HG03439 (cell line): Measurements from ENCODE around the gene TCERG1L.

Experiments
- ATAC-seq: cut with Tn5 transposase; IDR thresholded peaks from one replicate; pipeline ENCODE4 v1.9.1; 2021; ENCODE audit warnings: mild to moderate bottlenecking, moderate library complexity; ENCODE audit not compliant: unreplicated experiment

Gene TCERG1L

GRCh38 chr10:131211965-131212619 lies 99.4 kb downstream of the TCERG1L start:
- ATAC-seq, result no peak

DNA sequence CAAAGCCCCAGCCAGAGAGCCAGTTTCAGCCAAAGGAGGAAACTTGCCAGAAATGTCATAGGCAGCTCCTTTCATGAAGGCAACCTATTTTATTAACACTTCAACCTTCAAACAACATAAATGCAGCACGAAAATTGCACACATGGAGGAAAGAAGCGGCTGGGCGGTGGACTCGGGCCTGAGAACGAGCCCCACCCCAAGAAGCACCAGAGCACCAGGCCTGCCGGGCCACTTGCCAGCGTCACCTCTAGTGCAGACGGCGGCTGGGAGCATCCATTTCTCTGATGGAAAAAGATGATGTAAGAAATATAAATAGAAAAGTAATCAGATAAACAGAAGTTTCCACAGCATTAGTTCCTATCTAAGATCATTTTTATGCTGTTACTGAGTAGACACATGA lies 100.0 kb downstream of the TCERG1L start:
- no peak for ATAC-seq

DNA sequence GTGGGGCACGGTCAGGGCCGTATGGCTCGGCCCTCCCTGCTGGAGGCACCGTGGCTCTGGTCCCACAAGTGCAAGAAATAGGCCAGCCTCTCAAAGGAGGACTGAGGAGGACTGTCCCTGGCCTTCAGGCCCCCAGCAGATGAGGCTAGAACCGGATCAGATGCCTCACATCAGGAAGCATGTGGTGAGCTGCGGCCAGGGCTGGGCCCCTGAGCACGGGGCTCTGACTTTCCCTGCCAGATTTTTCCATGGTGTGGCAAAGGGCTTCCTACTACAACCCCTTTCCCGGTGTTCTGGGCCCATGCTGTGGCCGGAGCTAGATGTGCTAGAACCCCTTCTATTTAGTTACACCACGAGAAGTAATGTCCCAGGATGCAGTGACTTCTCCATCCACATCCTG lies 100.4 kb downstream of the TCERG1L start:
- ATAC-seq, result no peak

- ATAC-seq, result no peak
Observed at GRCh38 chr10:131210181-131210580, 101.3 kb downstream of the TCERG1L start.

GRCh38 chr10:131207584-131208532 lies 103.7 kb downstream of the TCERG1L start:
- no peak for ATAC-seq

DNA sequence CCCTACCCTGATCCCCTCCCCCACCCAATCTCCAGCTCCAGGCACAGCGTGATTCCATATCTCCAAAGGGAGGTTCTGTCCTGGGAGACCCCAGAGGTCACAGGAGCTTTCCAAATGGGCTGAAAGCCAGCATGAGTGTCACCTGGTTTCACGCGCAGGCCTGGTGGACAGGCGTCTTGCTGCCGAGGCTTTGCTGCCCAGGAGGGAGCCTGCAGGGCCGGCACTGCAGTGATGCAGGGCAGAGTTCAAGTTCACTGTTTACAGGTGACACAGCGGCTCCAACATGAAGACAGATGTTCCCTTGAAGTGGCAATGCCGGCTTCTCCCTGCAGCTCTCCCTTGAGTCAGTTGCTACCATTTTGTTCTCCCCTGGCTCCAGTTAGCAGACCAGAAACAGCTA lies 104.3 kb downstream of the TCERG1L start:
- no peak for ATAC-seq

DNA sequence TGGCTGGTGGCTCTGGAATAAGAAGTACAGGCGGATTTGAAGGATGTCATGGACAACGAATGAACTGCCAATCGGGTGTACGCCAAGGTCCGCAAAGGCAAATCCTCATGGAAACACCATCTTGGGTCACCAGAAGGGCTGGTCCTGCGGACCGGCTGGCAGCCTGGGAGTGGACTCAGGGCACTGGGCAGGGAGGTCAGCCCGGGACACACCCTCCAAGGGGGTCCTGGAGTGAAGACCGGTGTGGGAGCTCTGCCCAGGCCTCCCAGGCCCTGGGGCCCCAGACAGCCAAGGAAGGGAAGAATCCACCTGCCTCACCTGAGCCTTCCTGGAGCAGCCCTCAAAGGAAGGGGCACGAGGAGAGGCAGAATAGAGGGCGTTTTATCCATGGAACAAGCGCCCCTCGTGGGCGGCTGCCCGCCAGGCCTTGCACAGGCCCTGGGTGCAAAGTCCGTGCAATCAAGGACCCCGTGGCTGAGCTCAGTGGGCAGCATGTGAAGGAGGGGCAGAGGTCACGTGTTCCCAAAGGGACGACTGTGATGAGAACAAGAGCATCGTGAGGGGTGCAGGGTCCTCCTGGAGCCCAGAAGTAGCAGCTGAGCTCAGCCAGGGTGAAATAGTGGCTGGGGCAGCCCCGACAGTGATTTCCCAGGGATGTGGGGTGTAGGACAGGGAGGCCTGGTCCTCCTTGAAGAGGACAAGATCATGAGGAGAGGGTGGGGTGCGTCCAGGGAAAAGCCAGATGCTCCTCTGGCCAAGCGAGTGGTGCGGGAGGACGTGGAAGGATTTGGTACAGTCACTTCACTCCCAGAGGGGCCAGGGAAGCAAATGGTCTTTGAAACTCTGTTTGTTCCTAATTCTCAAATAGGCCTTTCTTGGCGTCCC lies 105.2 kb downstream of the TCERG1L start:
- ATAC-seq, result no peak

DNA sequence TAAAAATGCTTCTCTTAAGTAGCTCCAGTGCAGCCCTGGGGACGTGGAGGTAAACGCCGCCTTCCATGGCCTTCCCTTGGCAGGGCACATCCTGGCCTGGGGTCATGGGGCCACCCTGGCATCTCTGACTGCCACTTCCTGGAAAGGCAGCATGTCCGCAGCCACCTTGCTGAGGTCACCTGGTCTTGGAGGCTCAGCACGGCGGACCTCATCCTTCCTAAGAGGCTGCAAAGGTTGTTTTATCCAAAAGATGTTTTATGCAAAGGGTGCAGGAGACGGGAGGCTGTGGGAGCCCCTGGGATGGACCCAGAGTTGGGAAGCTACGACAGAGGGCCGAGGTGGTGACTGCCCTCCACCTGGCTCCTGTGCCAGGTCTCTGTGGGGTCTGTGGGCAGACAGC lies 106.0 kb downstream of the TCERG1L start:
- no peak for ATAC-seq

DNA sequence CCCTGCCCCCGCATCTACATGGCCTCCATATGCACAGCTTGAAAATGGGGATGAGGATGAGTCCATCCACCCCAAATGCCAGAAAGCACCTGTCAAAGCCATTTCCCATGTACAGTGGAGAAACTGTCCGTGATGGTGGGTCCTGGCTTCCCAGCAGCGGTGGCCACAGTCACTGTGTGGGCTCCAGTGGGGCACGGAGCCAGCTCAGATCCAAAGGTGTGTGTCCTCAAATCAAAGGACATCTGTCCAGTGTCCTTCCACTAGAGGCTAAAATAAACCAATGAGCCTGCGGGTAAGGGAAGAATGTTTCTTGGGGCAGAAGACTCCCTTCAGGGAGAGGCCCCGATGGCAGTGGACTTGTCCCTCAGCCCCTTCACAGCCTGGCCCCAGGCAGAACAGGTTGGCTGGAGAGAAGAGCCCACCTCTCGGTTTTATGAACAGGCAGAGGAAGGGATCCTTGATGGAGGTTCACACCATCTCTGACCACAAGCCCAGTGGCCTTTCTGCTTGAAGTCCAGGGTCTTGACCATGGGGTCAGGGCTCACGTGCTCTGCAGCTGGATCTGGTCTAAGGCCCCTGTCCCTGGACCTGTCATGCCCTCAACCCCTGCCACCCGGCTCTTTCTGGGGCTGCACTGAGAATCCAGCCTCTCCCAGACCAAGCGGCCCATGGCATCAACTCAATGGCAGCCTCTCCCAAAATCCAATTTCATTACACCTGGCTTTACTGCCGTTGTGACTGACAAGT lies 106.9 kb downstream of the TCERG1L start:
- ATAC-seq, result no peak

DNA sequence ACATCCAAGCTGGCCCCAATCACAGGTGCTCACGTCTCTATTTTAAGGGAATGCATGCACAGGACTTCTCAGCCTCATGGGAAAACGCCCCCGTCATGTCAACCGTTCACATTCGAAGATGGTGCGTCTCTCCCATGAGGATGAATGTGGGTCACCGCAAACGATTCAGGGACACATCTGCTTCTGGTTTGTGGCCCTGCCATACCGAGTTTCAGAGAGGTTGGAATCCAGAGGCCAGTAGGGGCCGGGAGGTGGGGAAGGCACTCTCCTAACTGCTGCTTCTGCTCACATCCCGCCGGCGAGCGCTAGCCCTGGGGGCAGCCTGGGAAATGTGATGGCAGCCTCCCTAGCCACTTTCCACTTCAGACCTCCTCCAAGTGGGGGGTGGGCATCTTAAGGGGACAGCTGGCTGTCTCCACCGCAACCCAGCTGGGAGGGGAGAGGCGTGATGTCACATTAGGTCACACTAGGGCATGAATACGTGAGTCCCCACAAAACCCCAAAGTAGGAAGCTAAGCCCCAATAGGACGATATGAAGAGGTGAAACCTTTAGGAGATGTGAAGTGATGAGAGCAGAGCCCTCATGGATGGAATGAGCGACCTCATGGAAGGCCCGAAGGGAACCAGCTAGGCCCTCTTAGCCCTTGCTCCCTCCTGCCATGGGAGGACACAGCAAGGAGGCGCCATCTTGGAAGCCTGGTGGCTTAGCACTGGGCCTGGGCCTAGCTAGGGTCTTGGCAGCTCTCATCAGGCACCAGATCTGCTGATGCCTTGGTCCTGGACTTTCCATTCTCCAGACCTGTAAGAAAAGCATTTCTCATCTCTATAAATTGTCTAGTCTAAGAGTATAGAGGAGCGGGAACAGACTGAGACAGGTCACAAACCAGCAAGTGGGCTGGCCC lies 107.8 kb downstream of the TCERG1L start:
- ATAC-seq, result no peak

- no peak for ATAC-seq
Observed at GRCh38 chr10:131202990-131203389, 108.5 kb downstream of the TCERG1L start.

GRCh38 chr10:131201741-131202515 lies 109.6 kb downstream of the TCERG1L start:
- no peak for ATAC-seq

- no peak for ATAC-seq
Observed at GRCh38 chr10:131200856-131201470, 110.6 kb downstream of the TCERG1L start.

- no peak for ATAC-seq
Observed at GRCh38 chr10:131199646-131200045, 111.9 kb downstream of the TCERG1L start.

DNA sequence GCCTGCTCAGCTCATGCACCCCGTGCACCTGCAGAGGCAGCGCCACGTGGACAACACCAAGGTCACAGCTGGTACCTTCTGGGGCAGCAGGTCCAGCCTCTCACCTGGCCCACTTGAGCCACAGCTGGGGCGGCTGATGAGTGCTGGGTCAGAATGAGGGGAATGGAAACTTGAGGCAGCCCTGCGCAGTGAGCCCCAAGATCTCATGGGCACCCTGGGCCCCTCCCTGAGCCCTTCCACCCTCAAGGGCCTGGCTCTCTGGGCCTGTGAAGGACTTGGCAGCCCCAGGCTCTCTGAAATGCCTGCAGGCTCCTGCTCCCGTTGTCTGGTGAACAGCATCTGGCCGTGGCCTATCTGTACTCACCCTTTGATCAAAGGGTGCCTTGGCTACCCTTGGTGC lies 112.7 kb downstream of the TCERG1L start:
- no peak for ATAC-seq

GRCh38 chr10:131198401-131198800 lies 113.1 kb downstream of the TCERG1L start:
- no peak for ATAC-seq

- no peak for ATAC-seq
Observed at GRCh38 chr10:131196176-131196885, 115.2 kb downstream of the TCERG1L start.
